ENCODE measurements around the gene ERVMER34-1. TPM values are rescaled to one million over a fixed set of nuclear protein-coding genes. Genes with fewer than 3 reads are reported as not detected.

The ERVMER34-1 gene
- polyA plus RNA-seq, 3 donors, result not detected

- H3K4me3 ChIP-seq (replicated peaks in 1 of 3; ENCODE audit: low read depth in 2 of 3, low read length in 3 of 3), result no peak overlapping the region
These were observed 29.0 kb upstream of the ERVMER34-1 start for GRCh38 chr4:52780206-52780605.

GRCh38 chr4:52760256-52760655, 9.0 kb upstream of the ERVMER34-1 start:
- H2AFZ ChIP-seq (ENCODE audit: insufficient read depth, low read depth, low read length, poor library complexity, severe bottlenecking), result no peak overlapping the region
- H3K27ac ChIP-seq (ENCODE audit: low read depth in 1 of 2, low read length in 2 of 2), result no peak overlapping the region
- 74% methylated on average over 2 of the region's 8 CpGs for WGBS (ENCODE audit: insufficient coverage)
- no peak for TF ChIP-seq CTCF (IDR thresholded peaks at IDR 0.05)
- Mint-ChIP-seq H3K36me3 (no peaks in the 10 kb centered on the region), H3K27ac (peak overlapping the region in 1 of 7 donors; percentile 42), H3K4me1 (peaks cover 4% of the 10 kb centered on the region), H3K4me3 (no peak overlapping the region), H3K9me3 (peaks cover 0 to 2% (median 0%) of the 10 kb centered on the region in 7 donors), H3K27me3 (ENCODE audit: low read depth in 3 of 3) (peaks cover 0 to 2% (median 0%) of the 10 kb centered on the region in 3 donors)
- intact Hi-C loops (cut with micrococcal nuclease), result no loop called here
- H3K4me1 ChIP-seq (ENCODE audit: control insufficient read depth in 1 of 2, insufficient read depth in 2 of 2, low read length in 2 of 2), result no peaks in the 10 kb centered on the region
- no peak for DNase-seq
- H3K9me3 ChIP-seq (replicated peaks in 1 of 2; ENCODE audit: control insufficient read depth in 1 of 2, insufficient read depth in 1 of 2, low read length in 2 of 2), result no peaks in the 10 kb centered on the region
- H3K4me2 ChIP-seq (replicated peaks; ENCODE audit: extremely low read depth, low read length, poor library complexity, severe bottlenecking), result no peak overlapping the region
- no peaks in the 10 kb centered on the region for H3K79me2 ChIP-seq (ENCODE audit: insufficient read depth, low read length)
- H3K36me3 ChIP-seq (replicated peaks in 1 of 2; ENCODE audit: control insufficient read depth in 1 of 2, insufficient read depth in 2 of 2, low read length in 2 of 2), result no peaks in the 10 kb centered on the region
- no peaks in the 10 kb centered on the region for H4K20me1 ChIP-seq (ENCODE audit: insufficient read depth, low read length)
- no peaks in the 10 kb centered on the region for H3K27me3 ChIP-seq (ENCODE audit: control insufficient read depth in 2 of 2, insufficient read depth in 2 of 2, low read length in 2 of 2)
- no peak overlapping the region for H3K4me3 ChIP-seq (replicated peaks in 1 of 3; ENCODE audit: low read depth in 2 of 3, low read length in 3 of 3)
- no peak overlapping the region for H3K9ac ChIP-seq (ENCODE audit: insufficient read depth, low read length, poor library complexity, severe bottlenecking)

More at GRCh38 chr4:52780206-52780605, 29.0 kb upstream of the ERVMER34-1 start:
- no peak overlapping the region for H3K9ac ChIP-seq (ENCODE audit: insufficient read depth, low read length, poor library complexity, severe bottlenecking)
- no peaks in the 10 kb centered on the region for H3K36me3 ChIP-seq (replicated peaks in 1 of 2; ENCODE audit: control insufficient read depth in 1 of 2, insufficient read depth in 2 of 2, low read length in 2 of 2)
- H3K4me1 ChIP-seq (ENCODE audit: control insufficient read depth in 1 of 2, insufficient read depth in 2 of 2, low read length in 2 of 2), result no peaks in the 10 kb centered on the region
- no peaks in the 10 kb centered on the region for H3K27me3 ChIP-seq (ENCODE audit: control insufficient read depth in 2 of 2, insufficient read depth in 2 of 2, low read length in 2 of 2)
- 100% methylated on average over 1 of the region's 2 CpGs for WGBS (ENCODE audit: insufficient coverage)
- no peak overlapping the region for H3K4me2 ChIP-seq (replicated peaks; ENCODE audit: extremely low read depth, low read length, poor library complexity, severe bottlenecking)
- no peaks in the 10 kb centered on the region for H4K20me1 ChIP-seq (ENCODE audit: insufficient read depth, low read length)
- no peak overlapping the region for H3K27ac ChIP-seq (ENCODE audit: low read depth in 1 of 2, low read length in 2 of 2)
- intact Hi-C loops (cut with micrococcal nuclease), result no loop called here
- no peak for DNase-seq
- peaks cover 0 to 2% (median 1%) of the 10 kb centered on the region in 3 donors for H3K27me3 Mint-ChIP-seq (ENCODE audit: low read depth in 3 of 3)
- H3K9me3 ChIP-seq (replicated peaks in 1 of 2; ENCODE audit: control insufficient read depth in 1 of 2, insufficient read depth in 1 of 2, low read length in 2 of 2), result peaks cover 1 to 3% of the 10 kb centered on the region in 2 donors
- no peak overlapping the region for H2AFZ ChIP-seq (ENCODE audit: insufficient read depth, low read depth, low read length, poor library complexity, severe bottlenecking)
- H3K27ac Mint-ChIP-seq, result no peak overlapping the region
- no peak overlapping the region for H3K4me3 Mint-ChIP-seq
- no peak for TF ChIP-seq CTCF (IDR thresholded peaks at IDR 0.05)
- no peaks in the 10 kb centered on the region for H3K4me1 Mint-ChIP-seq
- H3K9me3 Mint-ChIP-seq, result peaks cover 5 to 23% (median 9%) of the 10 kb centered on the region in 7 donors
- H3K79me2 ChIP-seq (ENCODE audit: insufficient read depth, low read length), result no peaks in the 10 kb centered on the region
- H3K36me3 Mint-ChIP-seq, result no peaks in the 10 kb centered on the region
